KOPT-K1 (cell line): ENCODE measurements around the gene BID.

Source experiments
- H3K27ac ChIP-seq: fragments of 200-600 bp; sonication (generic); 2 replicates; pipeline ENCODE4 v1.5.1; 2016; ENCODE audit warnings: antibody characterized with exemption, mild to moderate bottlenecking, low read depth, low read length; ENCODE audit not compliant: poor library complexity, severe bottlenecking
- H3K36me3 ChIP-seq: fragments of 200-600 bp; sonication (generic); 2 replicates; pipeline ENCODE4 v1.5.1; 2017; ENCODE audit warnings: antibody characterized with exemption, mild to moderate bottlenecking, low read length, moderate library complexity; ENCODE audit not compliant: insufficient read depth
- H3K9me3 ChIP-seq: fragments of 200-600 bp; sonication (generic); 2 replicates; pipeline ENCODE4 v1.5.1; 2017; ENCODE audit warnings: antibody characterized with exemption, low read length, mild to moderate bottlenecking; ENCODE audit not compliant: insufficient read depth, poor library complexity, severe bottlenecking

BID gene

DNA sequence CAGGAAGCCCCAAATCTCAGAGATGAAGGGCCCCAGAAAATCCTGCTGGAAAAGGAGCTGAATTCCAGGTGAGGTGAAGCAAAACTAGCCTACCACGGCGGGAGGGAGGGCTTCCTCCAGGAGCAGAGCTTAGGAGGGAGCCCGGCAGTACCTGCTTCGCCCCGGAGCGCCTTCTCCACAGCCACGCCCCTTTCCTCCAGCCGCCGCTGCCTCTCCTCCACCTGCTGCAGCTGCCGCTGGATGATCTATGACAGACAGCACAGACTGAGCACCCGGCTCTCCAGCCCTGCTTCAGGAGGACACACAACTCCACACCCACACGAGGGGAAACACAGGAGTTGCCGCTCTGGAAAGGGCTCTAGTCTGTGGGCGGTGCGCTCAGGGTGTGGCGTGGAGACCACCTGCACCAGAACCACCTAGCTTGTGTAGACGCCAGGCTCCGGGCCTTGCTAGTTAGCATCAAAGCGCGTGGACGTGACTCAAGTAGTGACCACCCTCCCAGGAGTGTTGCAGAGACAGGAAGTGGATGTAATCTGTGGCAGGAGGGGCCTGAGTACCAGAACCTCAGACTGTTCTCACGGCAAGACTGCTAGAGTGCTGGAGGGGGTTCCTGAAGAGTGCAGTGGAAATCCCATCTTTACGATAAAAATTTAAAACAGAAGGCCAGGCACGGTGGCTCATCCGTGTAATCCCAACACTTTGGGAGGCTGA lies 34.6 kb upstream of the BID start:
- H3K27ac ChIP-seq, result no peak overlapping the region
- H3K9me3 ChIP-seq, result no peaks in the 10 kb centered on the region
- H3K36me3 ChIP-seq, result no peaks in the 10 kb centered on the region

DNA sequence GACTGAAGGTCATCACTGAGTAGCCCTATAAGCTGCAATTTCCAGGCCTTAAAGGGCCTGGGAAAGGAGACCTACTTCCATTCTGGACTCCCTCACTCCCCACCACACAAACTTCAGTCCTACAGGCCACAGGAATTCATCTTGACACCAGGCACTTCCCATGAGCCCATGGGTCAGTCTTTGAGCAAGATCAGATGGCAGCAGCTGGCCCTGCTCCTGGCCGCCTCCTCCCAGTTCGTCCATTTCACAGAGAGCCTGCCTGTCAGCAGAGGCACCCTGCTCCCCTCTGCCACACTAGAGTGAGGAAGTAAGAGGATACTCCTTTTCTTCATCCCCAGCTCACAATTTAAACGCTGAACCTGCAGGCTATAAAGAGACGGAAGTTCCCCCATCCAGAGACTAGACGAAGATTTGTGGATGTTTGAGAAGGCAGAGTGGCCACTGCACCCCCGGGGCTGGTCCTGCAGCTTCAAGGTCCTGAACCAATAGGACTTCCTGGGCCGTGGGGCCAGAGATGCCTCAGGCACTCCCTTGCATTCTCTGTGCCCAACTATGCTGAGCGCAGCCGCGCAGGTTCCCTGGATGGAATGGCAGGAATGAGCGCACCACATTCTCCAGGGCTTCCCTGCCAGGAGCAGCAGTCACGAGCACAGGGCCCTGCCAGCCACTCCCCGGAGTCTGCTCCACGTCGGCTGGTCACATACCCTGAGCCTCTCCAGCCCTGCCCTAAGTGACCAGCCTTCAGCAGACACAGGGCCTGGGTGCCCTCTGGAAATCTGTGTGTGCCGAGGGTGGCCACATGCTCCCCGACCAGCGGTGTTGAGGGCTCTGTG lies 33.5 kb upstream of the BID start:
- no peaks in the 10 kb centered on the region for H3K36me3 ChIP-seq
- H3K27ac ChIP-seq, result no peak overlapping the region
- no peaks in the 10 kb centered on the region for H3K9me3 ChIP-seq

DNA sequence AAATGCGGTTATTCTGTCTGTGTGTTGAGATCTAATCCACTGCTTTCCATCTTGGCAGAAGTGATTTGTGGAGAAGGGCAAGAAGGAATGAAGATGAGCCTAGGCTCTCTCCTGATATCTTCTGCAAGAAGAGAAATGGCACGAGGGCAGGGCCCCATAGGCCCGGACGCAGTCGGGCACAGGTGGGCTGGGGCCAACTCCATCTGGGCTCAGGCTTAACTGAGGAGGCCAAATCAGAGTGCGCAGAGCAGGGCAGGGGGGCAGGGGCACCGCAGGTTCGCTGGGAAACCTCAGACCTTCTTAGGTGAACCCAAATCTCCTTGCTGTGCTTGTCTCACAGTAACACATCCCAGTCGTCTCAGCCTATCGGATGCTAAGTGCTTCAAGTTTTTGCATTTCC lies 32.8 kb upstream of the BID start:
- Histone ChIP-seq H3K36me3 (no peaks in the 10 kb centered on the region), H3K27ac (no peak overlapping the region), H3K9me3 (no peaks in the 10 kb centered on the region)

DNA sequence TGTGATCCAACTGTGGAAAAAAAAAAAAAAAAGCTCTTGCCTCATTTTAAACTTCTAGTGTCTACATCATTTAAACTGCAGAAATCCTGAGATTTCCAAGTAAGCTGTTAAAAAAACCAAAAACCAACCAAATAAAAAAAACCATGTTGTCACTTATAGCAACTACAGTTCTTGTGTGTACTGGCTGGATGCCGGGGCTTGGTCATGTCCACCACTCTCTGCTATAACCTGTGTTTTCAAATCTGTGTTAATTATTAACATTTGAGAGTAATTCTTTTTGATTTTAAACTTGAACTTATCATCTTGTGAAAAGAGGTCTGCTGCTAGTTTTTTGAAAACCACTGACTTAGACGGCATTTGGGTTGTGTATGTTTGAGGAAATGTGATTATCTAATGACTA lies 32.2 kb upstream of the BID start:
- Histone ChIP-seq H3K9me3 (no peaks in the 10 kb centered on the region), H3K36me3 (no peaks in the 10 kb centered on the region), H3K27ac (no peak overlapping the region)

DNA sequence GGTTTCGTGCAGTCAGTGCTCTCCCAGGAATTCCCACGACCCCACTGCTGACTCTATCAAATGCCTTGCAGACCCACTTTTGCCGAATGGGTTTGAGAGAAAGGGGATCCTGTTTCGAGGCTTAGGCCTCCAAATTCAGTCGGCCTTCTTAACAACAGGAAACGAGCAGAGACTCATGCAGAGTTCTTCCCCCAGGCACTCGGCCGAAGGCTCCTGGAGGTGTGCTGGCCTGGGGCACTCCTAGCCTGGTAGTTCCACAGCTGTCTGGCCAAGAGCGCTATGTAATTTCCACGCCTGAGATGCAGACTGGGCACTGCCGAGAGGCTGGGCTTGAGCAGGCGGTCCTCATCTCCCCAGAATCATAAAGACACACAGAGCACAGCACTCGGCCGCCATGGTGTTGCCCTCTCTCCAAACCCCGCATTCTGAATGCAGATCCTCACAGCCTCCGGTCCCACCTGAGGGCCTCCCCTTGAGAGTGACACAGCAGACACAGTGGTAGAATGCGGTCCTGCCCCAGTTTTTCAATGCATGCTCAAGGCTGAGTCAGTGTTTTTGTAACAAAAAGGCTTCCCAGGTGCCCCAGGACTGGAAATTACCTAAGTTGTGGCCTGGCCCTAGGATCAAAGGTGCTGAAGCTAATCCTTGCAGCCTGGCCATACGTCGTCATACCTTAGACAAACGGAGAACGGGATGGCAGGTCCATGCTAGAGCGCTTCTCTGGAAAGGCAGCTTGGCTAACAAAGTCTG lies 30.2 kb upstream of the BID start:
- H3K36me3 ChIP-seq, result no peaks in the 10 kb centered on the region
- no peaks in the 10 kb centered on the region for H3K9me3 ChIP-seq
- no peak overlapping the region for H3K27ac ChIP-seq

DNA sequence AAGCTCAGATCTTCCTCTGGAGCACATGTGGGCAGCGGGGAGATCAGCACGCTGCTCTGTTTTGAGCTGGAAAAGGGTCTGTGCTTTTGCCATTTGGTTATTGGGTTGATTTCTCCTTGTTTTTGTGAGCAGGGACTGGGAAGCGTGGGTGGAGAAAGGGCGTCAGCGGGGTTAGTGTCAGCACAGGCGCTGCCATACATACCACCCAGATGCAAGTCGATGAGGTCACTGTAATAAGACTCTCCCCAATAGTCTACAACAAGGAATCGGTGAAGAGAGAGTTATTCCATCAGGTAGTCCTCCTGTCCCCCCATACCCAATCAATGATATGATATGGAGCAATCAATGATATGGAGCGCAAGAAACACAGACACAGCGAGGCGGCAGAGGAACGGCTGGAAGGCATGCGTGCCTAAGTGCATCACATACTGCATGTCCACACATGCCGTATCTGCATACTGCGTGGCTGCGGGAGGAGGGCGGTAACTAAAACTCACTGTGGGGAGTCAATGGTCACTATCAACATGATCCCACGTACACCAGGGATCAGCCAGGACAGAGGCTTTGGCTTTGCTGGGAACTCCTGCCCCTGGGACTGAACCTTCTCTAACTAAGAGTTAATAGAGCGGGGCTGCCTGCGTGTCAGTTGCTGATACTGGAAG lies 29.5 kb upstream of the BID start:
- Histone ChIP-seq H3K36me3 (no peaks in the 10 kb centered on the region), H3K27ac (no peak overlapping the region)

DNA sequence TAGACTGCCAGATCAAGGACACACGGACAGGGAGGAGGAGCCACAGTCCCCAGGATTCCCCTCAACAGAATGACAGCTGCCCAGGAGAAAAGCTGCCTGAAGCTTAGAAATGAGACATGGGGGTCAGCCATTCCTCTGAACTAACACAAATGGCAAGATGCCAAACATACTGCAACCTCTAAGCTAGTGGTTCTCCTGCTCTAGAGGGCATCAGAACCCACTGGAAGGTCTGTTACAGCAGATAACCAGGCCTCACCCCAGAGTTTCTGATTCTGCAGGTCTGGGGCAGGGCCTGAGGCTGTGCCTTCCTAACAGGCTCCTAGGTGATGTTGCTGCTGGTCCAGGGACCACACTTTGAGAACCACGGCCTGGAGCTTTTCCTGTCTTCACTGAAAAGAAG lies 28.6 kb upstream of the BID start:
- Histone ChIP-seq H3K9me3 (no peaks in the 10 kb centered on the region), H3K27ac (no peak overlapping the region), H3K36me3 (no peaks in the 10 kb centered on the region)

More for the DNA sequence above, 29.5 kb upstream of the BID start:
- H3K9me3 ChIP-seq, result no peaks in the 10 kb centered on the region

DNA sequence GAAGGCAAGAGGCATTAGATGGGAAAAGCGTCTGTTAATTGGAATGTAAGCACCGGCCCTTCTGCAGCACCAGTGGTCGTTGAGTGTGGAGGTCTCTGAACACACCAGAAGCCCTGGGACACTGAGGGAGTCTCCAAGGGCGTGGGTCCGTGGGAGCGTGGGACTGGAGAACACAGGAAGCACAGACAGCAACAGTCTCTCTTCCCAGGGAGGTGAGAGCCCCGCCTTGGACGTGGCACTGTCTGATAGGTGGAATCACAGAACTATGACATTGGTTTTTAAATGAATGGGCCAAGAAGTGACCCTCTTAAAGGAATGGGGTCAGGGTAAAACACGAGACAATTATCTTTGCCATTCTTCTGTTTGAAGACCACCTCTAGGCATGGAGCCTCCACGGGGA lies 28.1 kb upstream of the BID start:
- H3K27ac ChIP-seq, result no peak overlapping the region
- no peaks in the 10 kb centered on the region for H3K36me3 ChIP-seq
- H3K9me3 ChIP-seq, result no peaks in the 10 kb centered on the region

DNA sequence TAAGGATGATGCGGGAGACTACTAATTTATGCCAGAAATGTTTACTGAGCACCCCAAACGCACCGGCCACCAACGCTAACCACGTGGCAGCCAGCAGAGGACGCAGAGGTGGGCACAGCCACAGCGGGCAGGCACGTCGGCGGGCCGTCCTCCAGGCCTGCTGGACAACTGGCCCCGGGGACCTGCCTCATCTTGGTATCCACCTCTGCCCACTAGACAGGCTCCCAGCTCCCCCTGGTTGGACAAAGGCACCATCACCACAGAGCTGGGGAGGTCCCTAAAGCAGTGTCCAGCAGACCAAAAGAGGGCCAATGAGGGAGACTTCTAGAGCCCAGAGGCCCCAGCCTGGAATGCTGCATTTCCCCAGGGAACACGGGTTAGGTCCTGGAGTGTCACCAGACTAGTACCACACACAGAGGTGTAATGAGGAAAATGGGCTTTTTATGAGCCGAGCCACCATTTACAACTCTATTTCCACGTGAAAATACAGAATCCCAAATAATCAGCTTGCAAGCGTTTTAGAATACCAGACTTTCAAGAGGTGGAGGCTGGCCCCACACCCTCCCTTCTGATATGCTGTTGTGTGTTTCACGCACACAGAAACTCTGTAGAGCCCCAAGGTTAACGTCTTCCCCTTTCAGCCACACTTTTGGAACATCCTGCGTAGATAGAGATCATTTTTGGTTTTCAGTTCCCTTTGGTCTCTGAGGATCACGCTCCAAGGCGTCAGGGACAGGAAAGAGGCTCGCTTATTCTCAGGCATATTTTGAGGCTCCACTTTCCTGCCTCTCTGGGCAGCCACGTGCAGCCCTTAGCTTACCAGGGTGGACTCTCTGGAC lies 23.7 kb upstream of the BID start:
- H3K9me3 ChIP-seq, result no peaks in the 10 kb centered on the region

DNA sequence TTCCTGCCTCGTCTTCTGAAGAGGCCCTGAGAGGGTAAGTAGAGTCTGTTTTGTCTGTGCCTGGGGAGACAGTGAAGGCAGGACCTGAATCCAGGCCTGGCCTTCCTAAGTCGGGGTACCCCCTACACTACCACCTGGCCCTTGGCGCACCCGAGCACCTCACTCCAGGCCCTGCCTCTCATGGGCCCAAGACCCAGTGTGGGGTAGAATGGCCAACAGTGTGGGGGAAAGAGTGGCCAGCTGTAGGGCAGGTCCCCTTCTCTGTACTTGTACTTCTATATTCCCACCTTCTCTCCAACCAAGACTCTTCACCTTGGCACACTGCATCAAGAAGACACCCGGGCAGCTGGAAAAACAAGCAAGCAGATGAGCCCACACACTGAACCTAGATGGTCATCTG lies 22.4 kb upstream of the BID start:
- Histone ChIP-seq H3K9me3 (no peaks in the 10 kb centered on the region), H3K36me3 (no peaks in the 10 kb centered on the region), H3K27ac (peak overlapping the region; percentile 67)

More for the DNA sequence above, 23.7 kb upstream of the BID start:
- H3K27ac ChIP-seq, result peak overlapping the region; percentile 67
- H3K36me3 ChIP-seq, result no peaks in the 10 kb centered on the region

DNA sequence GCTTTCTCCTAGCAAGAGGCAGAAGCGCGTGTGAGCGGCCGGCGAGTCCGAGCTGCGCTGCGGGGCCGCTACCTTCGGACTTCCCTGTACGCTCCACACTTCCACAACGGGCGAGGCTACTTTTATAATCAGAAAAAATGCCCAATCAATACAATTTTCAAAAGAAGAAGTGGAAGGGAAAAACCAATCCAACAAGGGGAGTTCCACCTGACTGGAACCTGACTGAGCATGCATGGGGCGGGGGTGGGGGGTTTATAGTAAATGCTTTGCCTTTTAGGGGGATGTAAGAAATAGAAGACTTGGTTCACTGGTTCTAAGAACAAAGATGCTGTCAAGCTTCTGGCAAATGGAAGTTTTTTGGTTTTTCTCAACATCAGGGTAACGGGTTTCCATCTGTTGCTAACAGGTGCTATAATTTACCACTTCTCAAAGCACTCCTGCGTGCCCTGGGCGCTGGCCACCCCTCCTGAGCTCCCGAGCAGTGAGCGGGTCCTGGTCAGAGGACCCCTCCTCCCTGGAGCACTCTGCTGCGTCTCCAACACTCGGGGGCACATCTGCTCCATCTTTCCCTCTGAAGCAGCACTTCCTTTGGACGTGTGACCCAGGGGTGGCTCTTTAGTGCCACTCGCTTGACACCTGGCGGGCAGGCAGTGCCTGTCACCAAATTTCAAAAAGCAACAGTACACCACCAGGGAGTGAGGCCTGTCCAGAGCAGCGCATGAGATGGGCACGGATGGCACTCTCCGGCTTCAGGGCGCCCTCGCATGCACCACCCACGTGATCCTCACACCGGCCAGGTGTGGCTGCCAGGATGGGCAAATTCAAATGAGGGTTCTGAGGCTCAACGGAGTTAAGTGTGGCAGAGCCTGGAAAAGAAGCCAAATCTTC lies 21.6 kb upstream of the BID start:
- no peaks in the 10 kb centered on the region for H3K36me3 ChIP-seq
- H3K27ac ChIP-seq, result peak overlapping the region; percentile 67
- no peaks in the 10 kb centered on the region for H3K9me3 ChIP-seq

DNA sequence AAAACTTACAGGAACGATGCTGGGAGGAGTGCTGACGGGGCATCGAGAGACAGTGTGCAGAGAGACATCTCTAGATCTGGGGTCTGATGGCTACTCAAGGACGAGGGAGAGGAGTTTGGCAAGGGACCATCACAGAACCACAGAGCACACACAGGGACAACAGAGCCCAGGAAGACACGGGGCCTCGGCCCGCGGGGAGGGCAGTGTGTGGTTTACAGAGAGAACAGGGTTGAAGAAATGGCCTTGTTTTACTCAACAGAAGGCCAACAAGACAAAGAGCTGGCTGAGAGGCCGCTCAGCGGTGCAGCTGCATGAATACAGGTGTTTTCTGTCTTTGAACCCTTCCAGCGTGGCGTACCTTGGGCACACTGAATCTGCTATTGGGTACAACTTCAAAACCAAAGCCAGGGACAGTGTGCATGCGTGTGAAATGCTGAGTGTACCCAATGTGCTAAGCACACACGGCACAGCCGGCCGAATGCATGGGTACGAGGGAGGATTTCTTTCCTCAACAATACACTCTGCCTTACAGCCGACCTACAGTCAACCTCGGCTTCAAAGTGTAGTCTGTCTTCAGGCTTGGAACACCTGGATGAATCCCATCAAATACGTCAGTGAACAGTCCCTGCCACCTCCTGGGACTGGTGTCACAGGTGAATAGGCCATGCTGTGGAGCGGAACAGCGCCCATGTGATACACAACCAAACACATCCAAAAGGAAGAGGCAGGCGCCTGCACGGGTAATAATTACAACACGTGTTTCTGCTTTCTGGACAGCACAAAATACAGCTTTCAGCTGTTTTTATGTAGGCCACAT lies 20.7 kb upstream of the BID start:
- H3K36me3 ChIP-seq, result no peaks in the 10 kb centered on the region
- H3K9me3 ChIP-seq, result no peaks in the 10 kb centered on the region
- peak overlapping the region; percentile 67 for H3K27ac ChIP-seq
